HCEC 1CT (cell line): ENCODE data around the gene CMSS1.
"Not testable (repeated sequence)": the region's sequence is repeated elsewhere in the genome, so short reads cannot be mapped to it uniquely, and the experiment has no call there.

ENCODE experiments used
- DNase-seq: peaks from one replicate; pipeline ENCODE4 v3.0.0-alpha.2; 2017

The CMSS1 gene

GRCh38 chr3:99823723-99824711 lies 6.4 kb downstream of the CMSS1 start:
- DNase-seq = no peak

GRCh38 chr3:99825004-99825640 lies 7.5 kb downstream of the CMSS1 start:
- DNase-seq = peak; percentile 52

GRCh38 chr3:99829844-99830243 lies 12.2 kb downstream of the CMSS1 start:
- no peak for DNase-seq

- no peak for DNase-seq
Observed at GRCh38 chr3:99833617-99834205, 16.0 kb downstream of the CMSS1 start.

- no peak for DNase-seq
Observed at GRCh38 chr3:99834211-99834957, 16.7 kb downstream of the CMSS1 start.

- DNase-seq = no peak
Observed at GRCh38 chr3:99836681-99837080, 19.0 kb downstream of the CMSS1 start.

GRCh38 chr3:99837715-99838114 lies 20.1 kb downstream of the CMSS1 start:
- no peak for DNase-seq

GRCh38 chr3:99838755-99839154 lies 21.1 kb downstream of the CMSS1 start:
- no peak for DNase-seq

GRCh38 chr3:99839613-99840012 lies 22.0 kb downstream of the CMSS1 start:
- no peak for DNase-seq

- DNase-seq = not testable (repeated sequence)
Observed at GRCh38 chr3:99841949-99842348, 24.3 kb downstream of the CMSS1 start.

GRCh38 chr3:99842826-99843589 lies 25.3 kb downstream of the CMSS1 start:
- peak; percentile 71 for DNase-seq

- no peak for DNase-seq
Observed at GRCh38 chr3:99843590-99844258, 26.1 kb downstream of the CMSS1 start.

GRCh38 chr3:99845331-99845730 lies 27.7 kb downstream of the CMSS1 start:
- DNase-seq = no peak

- no peak for DNase-seq
Observed at GRCh38 chr3:99845999-99846398, 28.3 kb downstream of the CMSS1 start.

GRCh38 chr3:99846477-99847160 lies 29.0 kb downstream of the CMSS1 start:
- DNase-seq = peak; percentile 77

GRCh38 chr3:99848433-99848832 lies 30.8 kb downstream of the CMSS1 start:
- DNase-seq = no peak

- no peak for DNase-seq
Observed at GRCh38 chr3:99850608-99851007, 32.9 kb downstream of the CMSS1 start.

GRCh38 chr3:99851955-99852354 lies 34.3 kb downstream of the CMSS1 start:
- DNase-seq = no peak

GRCh38 chr3:99852851-99853250 lies 35.2 kb downstream of the CMSS1 start:
- DNase-seq = no peak

GRCh38 chr3:99854756-99855298 lies 37.2 kb downstream of the CMSS1 start:
- no peak for DNase-seq

GRCh38 chr3:99855900-99856299 lies 38.2 kb downstream of the CMSS1 start:
- no peak for DNase-seq
